ENCODE measurements around the gene AMH. TPM values are rescaled to one million over a fixed set of nuclear protein-coding genes. Genes with fewer than 3 reads are reported as not detected.

Gene AMH
- total and polyA plus RNA-seq, 2 donors (not counting 1 experiment from before 2014, with no cell fraction given): 0.03 to 0.33 TPM

GRCh38 chr19:2225415-2226050 lies 23.6 kb upstream of the AMH start:
- Histone ChIP-seq H3K4me1 (ENCODE audit: control insufficient read depth, extremely low read depth, insufficient read depth, low read length) (no peaks in the 10 kb centered on the region), H3K27me3 (ENCODE audit: control insufficient read depth, insufficient read depth, low read length) (no peaks in the 10 kb centered on the region), H2AFZ (ENCODE audit: low read length) (no peak overlapping the region), H3K36me3 (ENCODE audit: control insufficient read depth, insufficient read depth, low read length) (peaks cover 41% of the 10 kb centered on the region), H3K9me3 (ENCODE audit: control insufficient read depth, insufficient read depth, low read depth, low read length) (no peaks in the 10 kb centered on the region), H3K79me2 (ENCODE audit: control insufficient read depth, insufficient read depth, low read length) (no peaks in the 10 kb centered on the region), H3K9ac (ENCODE audit: insufficient read depth, low read length) (no peak overlapping the region), H3K27ac (ENCODE audit: insufficient read depth, low read length) (no peak overlapping the region), H3K4me2 (ENCODE audit: extremely low read depth, insufficient read depth, low read length) (no peak overlapping the region), H4K20me1 (ENCODE audit: control insufficient read depth, extremely low read depth, insufficient read depth, low read length) (no peaks in the 10 kb centered on the region), H3K4me3 (replicated peaks in 1 of 4; ENCODE audit: control extremely low read depth in 1 of 4, insufficient read depth in 1 of 4, low read depth in 3 of 4, low read length in 4 of 4) (no peak overlapping the region)
- no peak for DNase-seq (ENCODE audit: low read depth in 2 of 2)
- TF ChIP-seq EZH2 (IDR thresholded peaks at IDR 0.05; ENCODE audit: low read length, missing control alignments): no peak
- TF ChIP-seq CTCF (conservative IDR thresholded peaks at IDR 0.05 in 1 of 2, IDR thresholded peaks at IDR 0.05 in 1 of 2; ENCODE audit: low read depth in 1 of 2, low read length in 2 of 2): no peak

GRCh38 chr19:2226051-2226839 lies 22.9 kb upstream of the AMH start:
- Histone ChIP-seq H3K27me3 (ENCODE audit: control insufficient read depth, insufficient read depth, low read length) (no peaks in the 10 kb centered on the region), H3K27ac (ENCODE audit: insufficient read depth, low read length) (no peak overlapping the region), H3K4me3 (replicated peaks in 1 of 4; ENCODE audit: control extremely low read depth in 1 of 4, insufficient read depth in 1 of 4, low read depth in 3 of 4, low read length in 4 of 4) (no peak overlapping the region), H3K4me1 (ENCODE audit: control insufficient read depth, extremely low read depth, insufficient read depth, low read length) (no peaks in the 10 kb centered on the region), H3K9me3 (ENCODE audit: control insufficient read depth, insufficient read depth, low read depth, low read length) (no peaks in the 10 kb centered on the region), H3K4me2 (ENCODE audit: extremely low read depth, insufficient read depth, low read length) (no peak overlapping the region), H3K9ac (ENCODE audit: insufficient read depth, low read length) (no peak overlapping the region), H2AFZ (ENCODE audit: low read length) (no peak overlapping the region), H4K20me1 (ENCODE audit: control insufficient read depth, extremely low read depth, insufficient read depth, low read length) (no peaks in the 10 kb centered on the region), H3K79me2 (ENCODE audit: control insufficient read depth, insufficient read depth, low read length) (no peaks in the 10 kb centered on the region), H3K36me3 (ENCODE audit: control insufficient read depth, insufficient read depth, low read length) (peaks cover 42% of the 10 kb centered on the region)
- no peak for TF ChIP-seq EZH2 (IDR thresholded peaks at IDR 0.05; ENCODE audit: low read length, missing control alignments)
- TF ChIP-seq CTCF (conservative IDR thresholded peaks at IDR 0.05 in 1 of 2, IDR thresholded peaks at IDR 0.05 in 1 of 2; ENCODE audit: low read depth in 1 of 2, low read length in 2 of 2): no peak
- DNase-seq (ENCODE audit: low read depth in 2 of 2): no peak

GRCh38 chr19:2226840-2227360 lies 22.2 kb upstream of the AMH start:
- Histone ChIP-seq H3K9ac (ENCODE audit: insufficient read depth, low read length) (no peak overlapping the region), H3K36me3 (ENCODE audit: control insufficient read depth, insufficient read depth, low read length) (peaks cover 45% of the 10 kb centered on the region), H4K20me1 (ENCODE audit: control insufficient read depth, extremely low read depth, insufficient read depth, low read length) (no peaks in the 10 kb centered on the region), H3K4me2 (ENCODE audit: extremely low read depth, insufficient read depth, low read length) (no peak overlapping the region), H2AFZ (ENCODE audit: low read length) (no peak overlapping the region), H3K9me3 (ENCODE audit: control insufficient read depth, insufficient read depth, low read depth, low read length) (no peaks in the 10 kb centered on the region), H3K27ac (ENCODE audit: insufficient read depth, low read length) (no peak overlapping the region), H3K79me2 (ENCODE audit: control insufficient read depth, insufficient read depth, low read length) (peaks cover 4% of the 10 kb centered on the region), H3K4me1 (ENCODE audit: control insufficient read depth, extremely low read depth, insufficient read depth, low read length) (no peaks in the 10 kb centered on the region), H3K27me3 (ENCODE audit: control insufficient read depth, insufficient read depth, low read length) (no peaks in the 10 kb centered on the region), H3K4me3 (replicated peaks in 1 of 4; ENCODE audit: control extremely low read depth in 1 of 4, insufficient read depth in 1 of 4, low read depth in 3 of 4, low read length in 4 of 4) (no peak overlapping the region)
- no peak for DNase-seq (ENCODE audit: low read depth in 2 of 2)
- TF ChIP-seq EZH2 (IDR thresholded peaks at IDR 0.05; ENCODE audit: low read length, missing control alignments) (no peak), CTCF (conservative IDR thresholded peaks at IDR 0.05 in 1 of 2, IDR thresholded peaks at IDR 0.05 in 1 of 2; ENCODE audit: low read depth in 1 of 2, low read length in 2 of 2) (no peak)

All from fibroblast of lung (primary cell).